ENCODE results near the gene PXMP4. TPM values are rescaled to one million over a fixed set of nuclear protein-coding genes. Genes with fewer than 3 reads are reported as not detected.

Gene PXMP4
- total RNA-seq, 1 donor from 2014 or later: 9.4 TPM

DNA sequence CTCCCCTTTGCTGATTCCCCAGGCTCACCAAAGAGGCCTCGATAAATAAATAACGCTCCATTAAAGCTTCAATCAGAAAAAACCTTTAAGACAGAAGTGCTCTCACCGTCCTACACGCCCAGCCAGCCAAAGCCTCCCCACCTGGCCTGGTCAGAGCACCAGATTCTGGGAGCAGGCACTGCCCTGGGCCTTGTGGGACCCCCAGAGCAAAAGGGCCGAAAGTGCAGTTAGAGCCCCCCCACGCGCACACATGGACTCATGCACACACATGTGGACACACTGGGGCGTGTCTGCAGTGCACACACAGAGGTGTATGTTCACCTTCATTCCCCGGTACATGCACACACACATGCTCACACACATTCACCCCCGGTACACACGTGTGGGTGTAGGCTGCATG, 44.0 kb downstream of the PXMP4 start:
- peak overlapping the region; percentile 30 for H3K4me3 Mint-ChIP-seq (ENCODE audit: unreplicated experiment)
- peaks cover 11% of the 10 kb centered on the region for H3K9me3 Mint-ChIP-seq (ENCODE audit: unreplicated experiment)
- no peaks in the 10 kb centered on the region for H3K36me3 Mint-ChIP-seq (ENCODE audit: unreplicated experiment)
- H3K27ac Mint-ChIP-seq (ENCODE audit: unreplicated experiment): peak overlapping the region; percentile 11
- peaks cover 43% of the 10 kb centered on the region for H3K4me1 Mint-ChIP-seq (ENCODE audit: low read depth, unreplicated experiment)
- peaks cover 15% of the 10 kb centered on the region for H3K27me3 Mint-ChIP-seq (ENCODE audit: unreplicated experiment)
- no peak for DNase-seq
- no peak for TF ChIP-seq CTCF (IDR thresholded peaks at IDR 0.05; ENCODE audit: partially characterized antibody, unreplicated experiment)

- no peak for DNase-seq
- Mint-ChIP-seq H3K4me1 (ENCODE audit: low read depth, unreplicated experiment) (peaks cover 36% of the 10 kb centered on the region), H3K4me3 (ENCODE audit: unreplicated experiment) (peak overlapping the region; percentile 83), H3K27ac (ENCODE audit: unreplicated experiment) (peak overlapping the region; percentile 80), H3K27me3 (ENCODE audit: unreplicated experiment) (peaks cover 15% of the 10 kb centered on the region), H3K36me3 (ENCODE audit: unreplicated experiment) (no peaks in the 10 kb centered on the region), H3K9me3 (ENCODE audit: unreplicated experiment) (peaks cover 13% of the 10 kb centered on the region)
- no peak for TF ChIP-seq CTCF (IDR thresholded peaks at IDR 0.05; ENCODE audit: partially characterized antibody, unreplicated experiment)
Observed at GRCh38 chr20:33675136-33675959, 44.8 kb downstream of the PXMP4 start.

DNA sequence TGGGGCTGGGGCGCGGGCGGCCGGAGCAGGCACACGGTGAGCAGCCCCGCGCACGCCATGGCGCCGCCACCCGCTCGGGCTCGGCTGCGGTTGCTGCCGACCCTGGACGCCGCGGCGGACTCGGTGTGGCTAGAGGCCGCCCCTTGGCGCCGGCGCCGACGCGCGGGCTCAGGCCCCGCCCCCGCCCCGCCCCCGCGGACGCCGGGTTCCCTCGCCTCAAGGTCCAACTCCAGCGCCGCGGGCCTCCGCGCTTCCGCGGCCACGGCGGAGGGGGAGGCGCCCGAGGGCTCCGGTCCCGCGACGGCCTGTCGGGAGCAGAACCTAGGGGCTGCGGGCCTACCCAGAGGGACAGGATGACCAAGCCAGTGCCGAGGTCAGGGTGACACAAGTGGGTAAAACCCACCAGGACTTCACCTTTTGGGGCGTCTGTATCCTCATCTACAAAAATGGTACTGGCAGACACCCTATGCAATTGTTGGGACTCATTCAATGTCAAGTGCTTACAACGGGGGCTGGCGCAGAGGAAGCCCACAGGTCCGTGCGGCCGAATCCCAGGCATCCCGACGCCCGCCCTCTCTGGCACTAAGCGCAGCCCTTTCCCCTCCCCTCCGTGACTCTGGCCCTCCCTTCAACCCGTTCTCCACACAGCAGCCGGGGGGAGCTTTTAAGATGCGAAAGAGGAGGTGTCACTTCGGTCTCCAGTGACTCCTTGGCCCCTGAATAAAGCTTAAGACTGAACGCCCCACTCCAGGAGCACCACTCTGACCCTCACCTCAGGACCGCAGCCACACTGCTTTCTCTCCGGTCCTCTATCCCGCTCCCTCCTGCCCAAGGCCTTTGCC, 45.6 kb downstream of the PXMP4 start, which contains the start of gene NECAB3:
NECAB3 (minus strand) TSS at position 135 of the 842 bp plus-strand sequence; CDS start at position 59, 76 bp downstream.
- H3K27me3 Mint-ChIP-seq (ENCODE audit: unreplicated experiment): peaks cover 15% of the 10 kb centered on the region
- peak within 1 kb of the TSS; percentile 86 for H3K27ac Mint-ChIP-seq (ENCODE audit: unreplicated experiment)
- TF ChIP-seq CTCF (IDR thresholded peaks at IDR 0.05; ENCODE audit: partially characterized antibody, unreplicated experiment): no peak
- peak; percentile 87 for DNase-seq
- peaks cover 43% of the 10 kb centered on the region for H3K4me1 Mint-ChIP-seq (ENCODE audit: low read depth, unreplicated experiment)
- peak within 1 kb of the TSS; percentile 92 for H3K4me3 Mint-ChIP-seq (ENCODE audit: unreplicated experiment)
- H3K9me3 Mint-ChIP-seq (ENCODE audit: unreplicated experiment): peaks cover 15% of the 10 kb centered on the region
- no peaks in the 10 kb centered on the region for H3K36me3 Mint-ChIP-seq (ENCODE audit: unreplicated experiment)

GRCh38 chr20:33673410-33674293, 46.5 kb downstream of the PXMP4 start:
- H3K4me1 Mint-ChIP-seq (ENCODE audit: low read depth, unreplicated experiment): peaks cover 41% of the 10 kb centered on the region
- peak overlapping the region; percentile 92 for H3K4me3 Mint-ChIP-seq (ENCODE audit: unreplicated experiment)
- H3K9me3 Mint-ChIP-seq (ENCODE audit: unreplicated experiment): peaks cover 11% of the 10 kb centered on the region
- TF ChIP-seq CTCF (IDR thresholded peaks at IDR 0.05; ENCODE audit: partially characterized antibody, unreplicated experiment): no peak
- no peaks in the 10 kb centered on the region for H3K36me3 Mint-ChIP-seq (ENCODE audit: unreplicated experiment)
- peak overlapping the region; percentile 86 for H3K27ac Mint-ChIP-seq (ENCODE audit: unreplicated experiment)
- no peak for DNase-seq
- peaks cover 12% of the 10 kb centered on the region for H3K27me3 Mint-ChIP-seq (ENCODE audit: unreplicated experiment)
